ENCODE data around the gene OR10C1.
"Not testable (repeated sequence)": the region's sequence is repeated elsewhere in the genome, so short reads cannot be mapped to it uniquely, and the experiment has no call there.

OR10C1 gene

GRCh38 chr6:29439006-29439405, at the start of gene OR10C1:
TSS of gene OR10C1 (plus strand) at chr6:29439306. CDS start at chr6:29440016, 710 bp downstream.
- no peak for DNase-seq

- DNase-seq: no peak
These were observed 43.8 kb upstream of the OR10C1 start, which contains the start of gene OR12D2 for GRCh38 chr6:29395331-29395730. TSS of gene OR12D2 (plus strand) at chr6:29395631. CDS start at chr6:29396700, 1,069 bp downstream.

- no peak for DNase-seq
These were observed 39.6 kb upstream of the OR10C1 start for GRCh38 chr6:29399525-29399924.

GRCh38 chr6:29403801-29404200, 35.3 kb upstream of the OR10C1 start:
- no peak for DNase-seq

GRCh38 chr6:29414588-29414987, 24.5 kb upstream of the OR10C1 start, which contains the start of gene OR12D1:
TSS of gene OR12D1 (plus strand) at chr6:29414928.
- DNase-seq: no peak

- no peak for DNase-seq
These were observed 19.6 kb upstream of the OR10C1 start for GRCh38 chr6:29419516-29419915.

GRCh38 chr6:29424168-29424567, 14.9 kb upstream of the OR10C1 start:
- no peak for DNase-seq

GRCh38 chr6:29424575-29424974, 14.5 kb upstream of the OR10C1 start:
- no peak for DNase-seq

GRCh38 chr6:29425075-29425474, 14.0 kb upstream of the OR10C1 start:
- no peak for DNase-seq

GRCh38 chr6:29426654-29427053, 12.5 kb upstream of the OR10C1 start:
- no peak for DNase-seq

- DNase-seq: not testable (repeated sequence)
These were observed 2.4 kb upstream of the OR10C1 start for GRCh38 chr6:29436730-29437129.

- no peak for DNase-seq
These were observed 3.6 kb downstream of the OR10C1 start for GRCh38 chr6:29442719-29443118.

- not testable (repeated sequence) for DNase-seq
These were observed 4.9 kb downstream of the OR10C1 start for GRCh38 chr6:29444031-29444430.

- DNase-seq: no peak
These were observed 8.6 kb downstream of the OR10C1 start for GRCh38 chr6:29447670-29448069.

- no peak for DNase-seq
These were observed 12.5 kb downstream of the OR10C1 start for GRCh38 chr6:29451471-29452193.

GRCh38 chr6:29456971-29457370, 17.9 kb downstream of the OR10C1 start, which contains the start of the genes OR11A1 and OR2H1:
TSS of gene OR11A1 (minus strand) at chr6:29457071. CDS start at chr6:29427641, 29,430 bp downstream.
TSS of gene OR2H1 (plus strand) at chr6:29457155. CDS start at chr6:29461770, 4,615 bp downstream.
- DNase-seq: no peak

- DNase-seq: no peak
These were observed 22.1 kb downstream of the OR10C1 start for GRCh38 chr6:29461021-29461814.

- DNase-seq: no peak
These were observed 22.9 kb downstream of the OR10C1 start for GRCh38 chr6:29462022-29462421.

- DNase-seq: no peak
These were observed 26.2 kb downstream of the OR10C1 start for GRCh38 chr6:29465279-29465678.

- no peak for DNase-seq
These were observed 26.7 kb downstream of the OR10C1 start for GRCh38 chr6:29465801-29466200.

- DNase-seq: no peak
These were observed 27.1 kb downstream of the OR10C1 start for GRCh38 chr6:29466241-29466640.

GRCh38 chr6:29474996-29475395, 35.9 kb downstream of the OR10C1 start:
- DNase-seq: no peak

GRCh38 chr6:29477923-29478450, 38.9 kb downstream of the OR10C1 start:
- DNase-seq: no peak

- no peak for DNase-seq
These were observed 39.6 kb downstream of the OR10C1 start for GRCh38 chr6:29478740-29479139.
